CMK (cell line): ENCODE results near the gene SPINK7.

ENCODE experiments used
- DNase-seq: peaks from one replicate; pipeline ENCODE4 v3.0.0-alpha.2; 2010; ENCODE audit warnings: low read depth

SPINK7 gene

GRCh38 chr5:148343603-148344487 lies 31.6 kb downstream of the SPINK7 start:
- peak; percentile 17 for DNase-seq

GRCh38 chr5:148347706-148348105 lies 35.5 kb downstream of the SPINK7 start:
- DNase-seq: no peak

GRCh38 chr5:148352696-148353095 lies 40.5 kb downstream of the SPINK7 start:
- no peak for DNase-seq

GRCh38 chr5:148353634-148354033 lies 41.4 kb downstream of the SPINK7 start:
- no peak for DNase-seq

- no peak for DNase-seq
Observed at GRCh38 chr5:148364343-148364742, 52.1 kb downstream of the SPINK7 start.
